ENCODE measurements around the gene CDH8.
"Not testable (repeated sequence)": the region's sequence is repeated elsewhere in the genome, so short reads cannot be mapped to it uniquely, and the experiment has no call there.

Gene CDH8

GRCh38 chr16:61862221-61863155, 173.8 kb downstream of the CDH8 start:
- no peak for DNase-seq (ENCODE audit: low read depth)

- no peak for DNase-seq (ENCODE audit: low read depth)
Measured at GRCh38 chr16:61858988-61859387, 177.2 kb downstream of the CDH8 start.

GRCh38 chr16:61842666-61843065, 193.6 kb downstream of the CDH8 start:
- DNase-seq (ENCODE audit: low read depth), result no peak

GRCh38 chr16:61836804-61837393, 199.3 kb downstream of the CDH8 start:
- DNase-seq (ENCODE audit: low read depth), result no peak

- no peak for DNase-seq (ENCODE audit: low read depth)
Measured at GRCh38 chr16:61834082-61834481, 202.2 kb downstream of the CDH8 start.

- no peak for DNase-seq (ENCODE audit: low read depth)
Measured at GRCh38 chr16:61831351-61831917, 204.8 kb downstream of the CDH8 start.

- no peak for DNase-seq (ENCODE audit: low read depth)
Measured at GRCh38 chr16:61829631-61830030, 206.6 kb downstream of the CDH8 start.

- DNase-seq (ENCODE audit: low read depth), result no peak
Measured at GRCh38 chr16:61823326-61823725, 212.9 kb downstream of the CDH8 start.

GRCh38 chr16:61820820-61821219, 215.4 kb downstream of the CDH8 start:
- no peak for DNase-seq (ENCODE audit: low read depth)

- no peak for DNase-seq (ENCODE audit: low read depth)
Measured at GRCh38 chr16:61820398-61820797, 215.8 kb downstream of the CDH8 start.

GRCh38 chr16:61818850-61819249, 217.4 kb downstream of the CDH8 start:
- no peak for DNase-seq (ENCODE audit: low read depth)

- DNase-seq (ENCODE audit: low read depth), result no peak
Measured at GRCh38 chr16:61817583-61818278, 218.5 kb downstream of the CDH8 start.

GRCh38 chr16:61814726-61815347, 221.4 kb downstream of the CDH8 start:
- no peak for DNase-seq (ENCODE audit: low read depth)

- no peak for DNase-seq (ENCODE audit: low read depth)
Measured at GRCh38 chr16:61813339-61813738, 222.9 kb downstream of the CDH8 start.

GRCh38 chr16:61812251-61812650, 224.0 kb downstream of the CDH8 start:
- no peak for DNase-seq (ENCODE audit: low read depth)

- no peak for DNase-seq (ENCODE audit: low read depth)
Measured at GRCh38 chr16:61807551-61807950, 228.7 kb downstream of the CDH8 start.

GRCh38 chr16:61801217-61801616, 235.0 kb downstream of the CDH8 start:
- not testable (repeated sequence) for DNase-seq (ENCODE audit: low read depth)

GRCh38 chr16:61798741-61799140, 237.5 kb downstream of the CDH8 start:
- no peak for DNase-seq (ENCODE audit: low read depth)

- no peak for DNase-seq (ENCODE audit: low read depth)
Measured at GRCh38 chr16:61797961-61798507, 238.2 kb downstream of the CDH8 start.

GRCh38 chr16:61797296-61797795, 238.9 kb downstream of the CDH8 start:
- no peak for DNase-seq (ENCODE audit: low read depth)

- no peak for DNase-seq (ENCODE audit: low read depth)
Measured at GRCh38 chr16:61792194-61792909, 243.9 kb downstream of the CDH8 start.

Data from stimulated activated CD8-positive, alpha-beta memory T cell treated with anti-CD3 and anti-CD28 coated beads, Interleukin-15, amount 100 ng/mL, for 1 hour (primary cell).